H1 (cell line): ENCODE measurements around the gene TNNI3. TPM values are rescaled to one million over a fixed set of nuclear protein-coding genes. Genes with fewer than 3 reads are reported as not detected.

Source experiments
- CTCF ChIA-PET: fragments of 300-600 bp; sonication (Branson Sonifier 250); formaldehyde crosslinking; loops from one replicate; lab custom pipeline; 2021; ENCODE audit not compliant: partially characterized antibody; lab: Charles Lee
- POLR2A ChIA-PET: fragments of 300-600 bp; sonication (Branson Sonifier 250); formaldehyde crosslinking; loops from one replicate; lab custom pipeline; 2021; ENCODE audit warnings: inconsistent platforms; ENCODE audit not compliant: partially characterized antibody; lab: Charles Lee
- DNase-seq, 2 experiments: peaks; one replicate each; pipeline versions ENCODE4 v3.0.0 to v3.0.0-alpha.2; 2010 to 2022; ENCODE audit warnings: low spot score in 2 of 2, low read depth in 1 of 2, mixed read lengths in 1 of 2
- FAIRE-seq: peaks from 2 replicates; lab custom pipeline; 2011; peaks lifted over from hg19 to GRCh38; lab: Jason Lieb, UNC
- H2AFZ ChIP-seq: 2 replicates; pipeline ENCODE4 v1.8.1; 2012; ENCODE audit warnings: low read length, inconsistent platforms
- H2AK5ac ChIP-seq: 2 replicates; pipeline ENCODE4 v1.6.1; 2013; ENCODE audit warnings: low read depth, low read length
- H2BK120ac ChIP-seq: replicated peaks from 2 replicates; pipeline ENCODE3; 2013; ENCODE audit warnings: low read depth, low read length, inconsistent platforms
- H2BK12ac ChIP-seq: 2 replicates; pipeline ENCODE4 v1.6.1; 2013; ENCODE audit warnings: low read depth, low read length
- H2BK15ac ChIP-seq: 2 replicates; pipeline ENCODE4 v1.6.1; 2013; ENCODE audit warnings: low read length
- H2BK20ac ChIP-seq: 2 replicates; pipeline ENCODE4 v1.6.1; 2013; ENCODE audit warnings: low read length
- H2BK5ac ChIP-seq: 2 replicates; pipeline ENCODE4 v1.6.1; 2013; ENCODE audit warnings: low read depth, low read length
- H3K14ac ChIP-seq: 2 replicates; pipeline ENCODE4 v1.6.1; 2013; ENCODE audit warnings: inconsistent platforms; ENCODE audit not compliant: insufficient read length
- H3K18ac ChIP-seq: 2 replicates; pipeline ENCODE4 v1.6.1; 2013; ENCODE audit warnings: low read length; ENCODE audit errors: extremely low read depth
- H3K23ac ChIP-seq: 2 replicates; pipeline ENCODE4 v1.6.1; 2013; ENCODE audit warnings: inconsistent platforms; ENCODE audit not compliant: insufficient read length
- H3K23me2 ChIP-seq: 2 replicates; pipeline ENCODE4 v1.6.1; 2013; ENCODE audit warnings: low read depth, low read length
- H3K27ac ChIP-seq: 2 replicates; pipeline ENCODE4 v1.6.1; 2011; ENCODE audit warnings: low read depth, low read length, inconsistent platforms
- H3K27me3 ChIP-seq, 4 experiments: replicated peaks in 1 of 4; 1 replicate in 1 of 4; 2 replicates in 3 of 4; pipeline versions ENCODE4 v1.6.1 to v1.8.1; 2011 to 2013; ENCODE audit warnings: low read length in 3 of 4, mild to moderate bottlenecking in 3 of 4, inconsistent platforms in 2 of 4, mixed read lengths in 2 of 4, moderate library complexity in 1 of 4; ENCODE audit not compliant: control insufficient read depth in 3 of 4, insufficient read depth in 3 of 4; ENCODE audit errors: extremely low read depth in 1 of 4
- H3K36me3 ChIP-seq, 4 experiments: 2 replicates each; pipeline versions ENCODE4 v1.6.1 to v1.8.1; 2011 to 2013; ENCODE audit warnings: mild to moderate bottlenecking in 4 of 4, low read length in 3 of 4, moderate library complexity in 2 of 4, control low read depth in 1 of 4, inconsistent platforms in 1 of 4; ENCODE audit not compliant: insufficient read depth in 4 of 4, control insufficient read depth in 2 of 4
- H3K4ac ChIP-seq: replicated peaks from 2 replicates; pipeline ENCODE3; 2013; ENCODE audit warnings: low read length, low read depth, mixed read lengths, inconsistent platforms; ENCODE audit not compliant: insufficient read length
- H3K4me1 ChIP-seq, 4 experiments: replicated peaks in 1 of 4; 1 replicate in 1 of 4; 2 replicates in 3 of 4; pipeline versions ENCODE4 v1.6.1 to v1.8.1; 2011 to 2013; ENCODE audit warnings: low read length in 3 of 4, inconsistent platforms in 2 of 4, mixed read lengths in 1 of 4; ENCODE audit not compliant: insufficient read depth in 4 of 4, control insufficient read depth in 3 of 4
- H3K4me2 ChIP-seq, 2 experiments: 2 replicates each; pipeline versions ENCODE4 v1.6.1 to v1.8.1; 2011 to 2013; ENCODE audit warnings: low read depth in 2 of 2, low read length in 2 of 2, control low read depth in 1 of 2, inconsistent platforms in 1 of 2, mild to moderate bottlenecking in 1 of 2; ENCODE audit not compliant: insufficient read depth in 1 of 2
- H3K4me3 ChIP-seq, 4 experiments: fragments of 200-600, 300-600 bp in 1 of 4; sonication (generic), shearing (Covaris generic), sonication (Bioruptor Twin) in 1 of 4; 2 replicates each; pipeline versions ENCODE4 v1.5.1 to v1.8.1; 2011 to 2016; ENCODE audit warnings: low read length in 4 of 4, low read depth in 3 of 4, control low read depth in 2 of 4, inconsistent platforms in 2 of 4, mild to moderate bottlenecking in 2 of 4, mixed read lengths in 1 of 4, moderate library complexity in 1 of 4; ENCODE audit not compliant: insufficient read depth in 2 of 4; ENCODE audit errors: extremely low read depth in 1 of 4
- H3K56ac ChIP-seq: replicated peaks from 2 replicates; pipeline ENCODE3; 2013; ENCODE audit warnings: low read depth, mild to moderate bottlenecking, mixed read lengths, low read length, inconsistent platforms; ENCODE audit not compliant: insufficient read length
- H3K79me1 ChIP-seq: 2 replicates; pipeline ENCODE4 v1.6.1; 2013; ENCODE audit warnings: low read depth, low read length, control low read depth
- H3K79me2 ChIP-seq, 2 experiments: 2 replicates each; pipeline versions ENCODE4 v1.6.1 to v1.8.1; 2012 to 2013; ENCODE audit warnings: low read length in 2 of 2, mild to moderate bottlenecking in 2 of 2, inconsistent platforms in 1 of 2; ENCODE audit not compliant: insufficient read depth in 2 of 2, control insufficient read depth in 1 of 2
- H3K9ac ChIP-seq, 4 experiments: replicated peaks in 1 of 4; 1 replicate in 1 of 4; 2 replicates in 3 of 4; pipeline versions ENCODE4 v1.6.1 to v1.8.1; 2011 to 2013; ENCODE audit warnings: low read depth in 3 of 4, low read length in 3 of 4, control low read depth in 2 of 4, mild to moderate bottlenecking in 2 of 4, moderate library complexity in 2 of 4, inconsistent platforms in 1 of 4; ENCODE audit errors: extremely low read depth in 1 of 4
- H3K9me3 ChIP-seq, 2 experiments: 2 replicates each; pipeline versions ENCODE4 v1.6.1 to v1.8.1; 2012 to 2013; ENCODE audit warnings: mild to moderate bottlenecking in 2 of 2, moderate library complexity in 2 of 2, control low read depth in 1 of 2, inconsistent platforms in 1 of 2, low read depth in 1 of 2, low read length in 1 of 2, mixed read lengths in 1 of 2; ENCODE audit not compliant: insufficient read depth in 2 of 2
- H4K20me1 ChIP-seq, 2 experiments: replicated peaks in 1 of 2; 2 replicates each; pipeline versions ENCODE3 to v1.8.1; 2011 to 2013; ENCODE audit warnings: inconsistent platforms in 2 of 2, low read length in 2 of 2, mild to moderate bottlenecking in 1 of 2; ENCODE audit not compliant: insufficient read depth in 2 of 2, control insufficient read depth in 1 of 2
- H4K5ac ChIP-seq: 2 replicates; pipeline ENCODE4 v1.6.1; 2013; ENCODE audit warnings: low read length, low read depth, mixed read lengths, inconsistent platforms; ENCODE audit not compliant: insufficient read length
- H4K8ac ChIP-seq: 2 replicates; pipeline ENCODE4 v1.8.0; 2013; ENCODE audit warnings: mild to moderate bottlenecking, moderate library complexity, low read length, inconsistent platforms; ENCODE audit not compliant: insufficient read depth; ENCODE audit errors: extremely low read depth
- H4K91ac ChIP-seq: replicated peaks from 2 replicates; pipeline ENCODE3; 2013; ENCODE audit warnings: low read length, mixed read lengths, inconsistent platforms; ENCODE audit not compliant: insufficient read length
- CBX5 ChIP-seq: fragments of 300-800, 300-1000 bp; sonication (generic); IDR thresholded peaks from 2 replicates; pipeline ENCODE4 v1.7.1; 2016; ENCODE audit warnings: antibody characterized with exemption, low read length, low read depth
- TCF12 ChIP-seq: IDR thresholded peaks from 2 replicates; pipeline ENCODE4 v1.6.1; 2011; ENCODE audit warnings: low read depth, mild to moderate bottlenecking, low read length
- WGBS, 2 experiments: shearing (Covaris generic) in 1 of 2; methylation state at CpG; one replicate each; pipeline versions ENCODE4 v1.1.6 to v1.1.7; 2013 to 2015; ENCODE audit warnings: low lambda C conversion rate in 2 of 2, mixed read lengths in 2 of 2, inconsistent platforms in 1 of 2, low coverage in 1 of 2, missing lambda C conversion rate in 1 of 2; ENCODE audit not compliant: insufficient replicate concordance in 2 of 2, insufficient coverage in 1 of 2, insufficient read length in 1 of 2; ENCODE audit errors: extremely low coverage in 1 of 2, missing lambda C conversion rate in 1 of 2; 5-methylcytosine and 5-hydroxymethylcytosine counted together
- polyA plus RNA-seq, 7 experiments: library from polyadenylated mRNA; depleted of rRNA in 3 of 7; stranded (reverse) in 5 of 7; unstranded in 2 of 7; fragments of >200 nt in 5 of 7; fragments of 200-250 nt in 2 of 7; gene quantifications; 1 replicate in 5 of 7; 2 replicates in 1 of 7; 4 replicates in 1 of 7; pipeline versions ENCODE4 v1.2.1 to v1.2.3, GENCODE V29; 2011 to 2013; ENCODE audit warnings: missing spikeins in 2 of 7, mixed read lengths in 2 of 7
- total RNA-seq: library from RNA; stranded (reverse); fragmentation: NEBNext Ultra II Directional; extraction: Animal tissue kit (Norgen Biotek cat#: 25700); gene quantifications from 2 replicates; pipeline ENCODE4 v1.2.1, GENCODE V29; 2021

TNNI3 gene
- total and polyA plus RNA-seq, 2 of the 8 experiments (the other 6 are each of a cell fraction or from before 2014, with no cell fraction given): 16.9 to 56.0 TPM

DNA sequence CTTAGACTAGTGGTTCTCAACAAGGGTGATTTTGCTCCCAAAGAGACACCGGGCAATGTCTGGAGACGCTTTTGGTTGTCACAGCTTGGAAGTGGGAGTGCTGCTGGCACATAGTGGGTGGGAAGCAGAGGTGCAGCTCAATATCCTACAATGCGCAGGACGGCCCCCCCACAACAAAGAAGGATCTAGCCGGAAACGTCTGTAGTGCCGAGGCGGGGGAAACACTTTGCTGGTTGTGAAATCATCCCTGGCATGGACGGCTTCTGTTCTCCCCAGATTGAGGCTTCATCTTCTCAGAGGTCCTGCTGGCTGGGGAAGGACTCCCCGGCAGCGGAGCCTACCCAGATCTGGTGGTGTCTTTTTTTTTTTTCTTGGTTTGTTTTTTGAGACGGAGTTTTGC is 35.9 kb upstream of the TNNI3 start:
- H3K4me1 ChIP-seq: no peaks in the 10 kb centered on the region
- DNase-seq (no peak), FAIRE-seq (no peak)
- H4K91ac ChIP-seq: no peak overlapping the region
- no peak overlapping the region for H3K4me3 ChIP-seq
- TF ChIP-seq CBX5 (no peak), TCF12 (no peak)
- H2BK12ac ChIP-seq: no peak overlapping the region
- H3K79me1 ChIP-seq: no peaks in the 10 kb centered on the region
- H4K20me1 ChIP-seq: no peaks in the 10 kb centered on the region
- no peak overlapping the region for H2BK5ac ChIP-seq
- no peak overlapping the region for H3K4ac ChIP-seq
- no peak overlapping the region for H4K8ac ChIP-seq
- H2AFZ ChIP-seq: no peak overlapping the region
- no peaks in the 10 kb centered on the region for H3K23me2 ChIP-seq
- WGBS, 2 experiments: 89% methylated on average over 12 of the region's 12 CpGs; no CpG with 5 or more reads in 1 of the 2 experiments
- CTCF ChIA-PET: interaction anchor here (1.0 to 1.1 kb wide), 2 partner anchors 10 to 33 kb away, joined by 3 to 4 read pairs; no protein-coding TSS in a partner anchor
- no peaks in the 10 kb centered on the region for H3K9me3 ChIP-seq
- no peak overlapping the region for H2BK120ac ChIP-seq
- H3K23ac ChIP-seq: no peak overlapping the region
- H3K79me2 ChIP-seq: no peaks in the 10 kb centered on the region
- H2AK5ac ChIP-seq: no peak overlapping the region
- POLR2A ChIA-PET: interaction anchor here (1.3 to 1.4 kb wide), 2 partner anchors 14 to 34 kb away, joined by 3 read pairs; no protein-coding TSS in a partner anchor
- no peak overlapping the region for H3K56ac ChIP-seq
- H4K5ac ChIP-seq: no peak overlapping the region
- no peaks in the 10 kb centered on the region for H3K36me3 ChIP-seq
- no peak overlapping the region for H3K14ac ChIP-seq
- H2BK20ac ChIP-seq: no peak overlapping the region
- H3K18ac ChIP-seq: no peak overlapping the region
- no peak overlapping the region for H2BK15ac ChIP-seq
- H3K27me3 ChIP-seq: no peaks in the 10 kb centered on the region
- H3K4me2 ChIP-seq: no peak overlapping the region
- H3K9ac ChIP-seq: no peak overlapping the region
- H3K27ac ChIP-seq: no peak overlapping the region
